HepG2 (cell line): ENCODE results near the gene EIF3J. TPM values are rescaled to one million over a fixed set of nuclear protein-coding genes. Genes with fewer than 3 reads are reported as not detected.
A peak's percentile ranks its signal among the peaks of the same experiment; 100 is the strongest.

Source experiments
- ATAC-seq: fragments of 200-7000 bp; cut with Tn5 transposase; 3 replicates; pipeline ENCODE4 v1.9.1; 2020; ENCODE audit warnings: mild to moderate bottlenecking, moderate library complexity
- BruUV-seq: library from RNA; stranded (reverse); fragments of 400-500 nt; replicated peaks from 2 replicates; lab custom pipeline; 2021; lab: Mats Ljungman, UMichigan
- CTCF ChIA-PET: fragments of 300-600 bp; formaldehyde crosslinking; extraction: SDS; loops from one replicate; lab custom pipeline; 2021; ENCODE audit warnings: low total read pairs, inconsistent platforms, low intra/inter-chr PET ratio; lab: Yijun Ruan, JAX
- POLR2A ChIA-PET: fragments of 350-600 bp; sonication (Branson Sonifier 250); formaldehyde crosslinking; loops from one replicate; lab custom pipeline; 2020; ENCODE audit warnings: antibody characterized with exemption, inconsistent platforms; lab: Yijun Ruan, JAX
- DNase-seq: peaks from one replicate; pipeline ENCODE4 v3.0.0-alpha.2; 2015; ENCODE audit warnings: low spot score
- FAIRE-seq: peaks from 3 replicates; lab custom pipeline; 2011; peaks lifted over from hg19 to GRCh38; lab: Jason Lieb, UNC
- H2AFZ ChIP-seq: one replicate; pipeline ENCODE4 v1.6.1; 2011; ENCODE audit warnings: low read length, inconsistent platforms
- H3K27ac ChIP-seq: fragments of 300-600 bp; 3 replicates; pipeline ENCODE4 v1.8.0; 2011; ENCODE audit warnings: mixed run types, mild to moderate bottlenecking, mixed read lengths, low read length, inconsistent platforms; ENCODE audit not compliant: insufficient read depth; ENCODE audit errors: extremely low read length
- H3K27me3 ChIP-seq, 2 experiments: fragments of 200-600 bp in 1 of 2; 2 replicates in 1 of 2; 3 replicates in 1 of 2; pipeline versions ENCODE4 v1.6.0 to v1.8.0; 2011; ENCODE audit warnings: low read length in 2 of 2, mild to moderate bottlenecking in 2 of 2, moderate library complexity in 2 of 2, inconsistent platforms in 1 of 2; ENCODE audit not compliant: insufficient read depth in 2 of 2, control insufficient read depth in 1 of 2
- H3K36me3 ChIP-seq, 2 experiments: fragments of 200-600 bp in 1 of 2; replicated peaks in 1 of 2; 2 replicates in 1 of 2; 3 replicates in 1 of 2; pipeline versions ENCODE4 v1.5.1 to v1.8.0; 2011; ENCODE audit warnings: low read length in 2 of 2, inconsistent platforms in 1 of 2; ENCODE audit not compliant: insufficient read depth in 2 of 2, control insufficient read depth in 1 of 2
- H3K4me1 ChIP-seq: 2 replicates; pipeline ENCODE4 v1.5.1; 2012; ENCODE audit warnings: low read length, inconsistent platforms; ENCODE audit not compliant: insufficient read depth
- H3K4me2 ChIP-seq: 2 replicates; pipeline ENCODE4 v1.6.0; 2011; ENCODE audit warnings: low read depth, low read length, inconsistent platforms
- H3K4me3 ChIP-seq, 3 experiments: fragments of 200-600 bp in 1 of 3; sonication (generic), shearing (Covaris generic) in 1 of 3; replicated peaks in 1 of 3; 2 replicates each; pipeline ENCODE4 v1.5.1; 2011 to 2016; ENCODE audit warnings: low read length in 3 of 3, inconsistent platforms in 2 of 3, low read depth in 2 of 3, mild to moderate bottlenecking in 2 of 3, control low read depth in 1 of 3, mixed read lengths in 1 of 3; ENCODE audit not compliant: insufficient read depth in 1 of 3
- H3K79me2 ChIP-seq: one replicate; pipeline ENCODE4 v1.6.1; 2011; ENCODE audit warnings: low read length, inconsistent platforms; ENCODE audit not compliant: insufficient read depth
- H3K9ac ChIP-seq: 2 replicates; pipeline ENCODE4 v1.6.0; 2011; ENCODE audit warnings: mild to moderate bottlenecking, low read depth, low read length, inconsistent platforms; ENCODE audit not compliant: insufficient read depth
- H3K9me3 ChIP-seq: 2 replicates; pipeline ENCODE4 v1.5.1; 2012; ENCODE audit warnings: mild to moderate bottlenecking, low read length
- H4K20me1 ChIP-seq: 2 replicates; pipeline ENCODE4 v1.6.0; 2011; ENCODE audit warnings: inconsistent platforms, mild to moderate bottlenecking, low read length, moderate library complexity; ENCODE audit not compliant: insufficient read depth
- BHLHE40 ChIP-seq: IDR thresholded peaks from 2 replicates; pipeline ENCODE4 v1.6.1; 2011; ENCODE audit warnings: low read length, improper control_type of control experiment
- IKZF1 ChIP-seq: fragments of 450-650 bp; IDR thresholded peaks from 2 replicates; pipeline ENCODE4 v1.7.1; 2016
- PHB2 ChIP-seq: fragments of 450-650 bp; IDR thresholded peaks from 2 replicates; pipeline ENCODE4 v1.6.1; 2018; ENCODE audit not compliant: partially characterized antibody
- POLR2A ChIP-seq, 2 experiments: IDR thresholded peaks; 2 replicates each; pipeline ENCODE4 v1.6.1; 2011; ENCODE audit warnings: low read depth in 2 of 2, low read length in 2 of 2, mild to moderate bottlenecking in 1 of 2, moderate library complexity in 1 of 2; ENCODE audit not compliant: insufficient read depth in 1 of 2
- RBFOX2 ChIP-seq: fragments of 200-400 bp; formaldehyde crosslinking; IDR thresholded peaks from 2 replicates; pipeline ENCODE4 v1.6.1; 2017; ENCODE audit warnings: low read depth, mild to moderate bottlenecking, low read length
- SAP130 ChIP-seq: IDR thresholded peaks from 2 replicates; pipeline ENCODE4 v1.6.1; 2016; ENCODE audit warnings: low read depth
- ZBTB46 ChIP-seq: sonication (generic); formaldehyde crosslinking; IDR thresholded peaks from 2 replicates; pipeline ENCODE4 v1.4.0; 2020; ENCODE audit warnings: mild to moderate bottlenecking, missing genetic modification reagents, borderline replicate concordance
- ZNF282 ChIP-seq: fragments of 450-650 bp; IDR thresholded peaks from 2 replicates; pipeline ENCODE4 v1.6.1; 2018; ENCODE audit not compliant: partially characterized antibody
- ZNF3 ChIP-seq: IDR thresholded peaks from 2 replicates; pipeline ENCODE4 v1.7.0; 2017; ENCODE audit warnings: inconsistent platforms
- ZNF616 ChIP-seq: sonication (generic); formaldehyde crosslinking; IDR thresholded peaks from 2 replicates; pipeline ENCODE4 v1.5.0; 2020; ENCODE audit warnings: low read depth, mild to moderate bottlenecking, missing genetic modification reagents
- WGBS: methylation state at CpG from one replicate; pipeline ENCODE4 v1.1.6; 2017; ENCODE audit warnings: low lambda C conversion rate; 5-methylcytosine and 5-hydroxymethylcytosine counted together
- in situ Hi-C: cut with HindIII; loops from 2 replicates; pipeline ENCODE4 v1.10.0; 2017; ENCODE audit warnings: low pct_unique_long_range_greater_than_20kb; ENCODE audit not compliant: extremely low pct_ligation_motif_present
- intact Hi-C: fragments of 100-400 bp; cut with micrococcal nuclease; formaldehyde crosslinking; loops from one replicate; pipeline ENCODE4 v1.10.0; 2022; ENCODE audit not compliant: unreplicated experiment
- polyA plus RNA-seq, 8 experiments: library from polyadenylated mRNA; depleted of rRNA in 3 of 8; stranded (reverse) in 7 of 8; unstranded in 1 of 8; fragments of >200 nt; fragmentation: Illumina TruSeq in 4 of 8; extraction: Trizol in 4 of 8; gene quantifications; 2 replicates each; pipeline versions ENCODE4 v1.2.1 to v1.2.3, GENCODE V29; 2011 to 2016; ENCODE audit warnings: low read depth in 4 of 8, missing spikeins in 1 of 8, mixed read lengths in 1 of 8; ENCODE audit not compliant: insufficient read depth in 1 of 8
- total RNA-seq, 5 experiments: library from RNA; depleted of rRNA; stranded (reverse); fragments of >200 nt; fragmentation: Illumina TruSeq; extraction: Trizol; gene quantifications; 2 replicates each; pipeline ENCODE4 v1.2.3, GENCODE V29; 2016; ENCODE audit warnings: low read depth in 1 of 5
- TF ChIP-seq, protein P1 (sequence below): sonication (generic); formaldehyde crosslinking; IDR thresholded peaks from 2 replicates; pipeline ENCODE4 v1.8.0; 2022; ENCODE audit warnings: missing genetic modification reagents, low read depth, mild to moderate bottlenecking, borderline replicate concordance
- TF ChIP-seq, protein P2 (sequence below): sonication (generic); formaldehyde crosslinking; IDR thresholded peaks from 2 replicates; pipeline ENCODE4 v1.4.0; 2020; ENCODE audit warnings: mild to moderate bottlenecking, low read depth, missing genetic modification reagents
- TF ChIP-seq, protein P3 (sequence below): sonication (generic); formaldehyde crosslinking; IDR thresholded peaks from 2 replicates; pipeline ENCODE4 v1.4.0; 2020; ENCODE audit warnings: missing genetic modification reagents
- TF ChIP-seq, protein P4 (sequence below): sonication (generic); formaldehyde crosslinking; IDR thresholded peaks from 2 replicates; pipeline ENCODE4 v1.5.0; 2020; ENCODE audit warnings: missing genetic modification reagents

Gene EIF3J
- total and polyA plus RNA-seq, 2 of the 13 experiments (the other 11 are each of a cell fraction or from before 2014, with no cell fraction given): 51.7 to 69.2 TPM

DNA sequence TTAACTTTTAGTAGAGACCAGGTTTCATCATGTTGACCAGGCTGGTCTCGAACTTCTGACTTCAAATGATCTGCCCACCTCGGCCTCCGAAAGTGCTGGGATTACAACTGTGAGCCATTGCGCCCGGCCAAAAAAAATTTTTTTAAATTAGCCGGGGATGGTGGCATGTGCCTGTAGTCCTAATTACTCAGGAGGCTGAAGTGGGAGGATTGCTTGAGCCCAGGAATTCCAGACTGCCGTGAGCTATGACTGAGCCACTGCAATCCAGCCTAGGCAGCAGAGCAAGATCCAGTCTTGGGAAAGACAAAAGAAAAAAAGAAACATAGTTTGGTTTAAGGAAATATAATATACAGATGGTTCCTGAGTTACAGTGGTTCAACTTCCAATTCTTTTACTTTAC lies 44.9 kb upstream of the EIF3J start (continued):
- TF ChIP-seq, protein P1, sequence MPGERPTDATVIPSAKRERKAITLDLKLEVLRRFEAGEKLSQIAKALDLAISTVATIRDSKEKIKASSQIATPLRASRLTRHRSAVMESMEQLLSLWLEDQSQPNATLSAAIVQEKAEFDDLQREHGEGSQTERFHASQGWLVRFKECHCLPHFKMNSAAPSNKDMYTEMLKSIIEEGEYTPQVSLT: no peak
- no peak for TF ChIP-seq BHLHE40

- intact Hi-C loops (no loop called here), in situ Hi-C loops (no loop called here)
- no peak for TF ChIP-seq RBFOX2
- no peak for TF ChIP-seq IKZF1
- no peak for TF ChIP-seq ZNF616 (CRISPR knock-in tag)
- TF ChIP-seq, protein P2, sequence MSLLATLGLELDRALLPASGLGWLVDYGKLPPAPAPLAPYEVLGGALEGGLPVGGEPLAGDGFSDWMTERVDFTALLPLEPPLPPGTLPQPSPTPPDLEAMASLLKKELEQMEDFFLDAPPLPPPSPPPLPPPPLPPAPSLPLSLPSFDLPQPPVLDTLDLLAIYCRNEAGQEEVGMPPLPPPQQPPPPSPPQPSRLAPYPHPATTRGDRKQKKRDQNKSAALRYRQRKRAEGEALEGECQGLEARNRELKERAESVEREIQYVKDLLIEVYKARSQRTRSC (CRISPR knock-in tag): no peak
- ChIA-PET POLR2A (no interaction called here), CTCF (no interaction called here)
- Histone ChIP-seq H3K9me3 (no peaks in the 10 kb centered on the region), H3K27ac (no peak overlapping the region), H3K4me1 (no peaks in the 10 kb centered on the region), H3K36me3 (peaks cover 9 to 49% of the 10 kb centered on the region in 2 experiments), H2AFZ (no peak overlapping the region), H3K4me3 (no peak overlapping the region), H3K4me2 (no peak overlapping the region), H3K27me3 (no peaks in the 10 kb centered on the region), H3K9ac (no peak overlapping the region), H3K79me2 (no peaks in the 10 kb centered on the region), H4K20me1 (no peaks in the 10 kb centered on the region)
- ATAC-seq: no peak
- WGBS: 89% methylated on average over 3 of the region's 3 CpGs
- TSS peak; percentile 27 for BruUV-seq
- FAIRE-seq: no peak
- DNase-seq: no peak
Measured at GRCh38 chr15:44492672-44493071, 44.3 kb upstream of the EIF3J start.

DNA sequence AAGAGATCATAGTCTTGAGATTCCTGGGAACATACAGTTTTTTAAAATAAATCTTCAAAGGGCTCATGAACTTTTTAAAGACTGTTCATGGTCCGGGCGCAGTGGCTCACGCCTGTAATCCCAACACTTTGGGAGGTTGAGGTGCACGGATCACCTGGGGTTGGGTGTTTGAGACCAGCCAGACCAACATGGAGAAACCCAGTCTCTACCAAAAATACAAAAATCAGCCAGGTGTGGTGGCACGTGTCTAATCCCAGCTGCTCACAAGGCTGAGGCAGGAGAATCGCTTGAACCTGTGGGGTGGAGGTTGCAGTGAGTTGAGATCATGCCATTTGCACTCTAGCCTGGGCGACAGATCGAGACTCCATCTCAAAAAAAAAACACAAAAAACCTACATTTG lies 41.4 kb upstream of the EIF3J start:
- in situ Hi-C loops (no loop called here), intact Hi-C loops (no loop called here)
- Histone ChIP-seq H3K4me2 (no peak overlapping the region), H3K4me1 (no peaks in the 10 kb centered on the region), H3K27ac (no peak overlapping the region), H4K20me1 (no peaks in the 10 kb centered on the region), H3K9me3 (no peaks in the 10 kb centered on the region), H2AFZ (no peak overlapping the region), H3K4me3 (no peak overlapping the region), H3K36me3 (peaks cover 7 to 49% of the 10 kb centered on the region in 2 experiments), H3K27me3 (no peaks in the 10 kb centered on the region), H3K9ac (no peak overlapping the region), H3K79me2 (no peaks in the 10 kb centered on the region)
- ATAC-seq (no peak), DNase-seq (no peak), FAIRE-seq (no peak)
- BruUV-seq: no TSS peak
- CTCF ChIA-PET: no interaction called here
- 96% methylated on average over 8 of the region's 8 CpGs for WGBS
- POLR2A ChIA-PET: no interaction called here
- no peak for TF ChIP-seq POLR2A (IDR thresholded peaks at IDR 0.05; ENCODE audit: insufficient read depth in 1 of 2, low read depth in 2 of 2, low read length in 2 of 2)
- TF ChIP-seq ZNF3 (CRISPR knock-in tag): no peak
- no peak for TF ChIP-seq SAP130
- TF ChIP-seq, protein P3, sequence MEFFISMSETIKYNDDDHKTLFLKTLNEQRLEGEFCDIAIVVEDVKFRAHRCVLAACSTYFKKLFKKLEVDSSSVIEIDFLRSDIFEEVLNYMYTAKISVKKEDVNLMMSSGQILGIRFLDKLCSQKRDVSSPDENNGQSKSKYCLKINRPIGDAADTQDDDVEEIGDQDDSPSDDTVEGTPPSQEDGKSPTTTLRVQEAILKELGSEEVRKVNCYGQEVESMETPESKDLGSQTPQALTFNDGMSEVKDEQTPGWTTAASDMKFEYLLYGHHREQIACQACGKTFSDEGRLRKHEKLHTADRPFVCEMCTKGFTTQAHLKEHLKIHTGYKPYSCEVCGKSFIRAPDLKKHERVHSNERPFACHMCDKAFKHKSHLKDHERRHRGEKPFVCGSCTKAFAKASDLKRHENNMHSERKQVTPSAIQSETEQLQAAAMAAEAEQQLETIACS (CRISPR knock-in tag): no peak
- TF ChIP-seq, protein P4, sequence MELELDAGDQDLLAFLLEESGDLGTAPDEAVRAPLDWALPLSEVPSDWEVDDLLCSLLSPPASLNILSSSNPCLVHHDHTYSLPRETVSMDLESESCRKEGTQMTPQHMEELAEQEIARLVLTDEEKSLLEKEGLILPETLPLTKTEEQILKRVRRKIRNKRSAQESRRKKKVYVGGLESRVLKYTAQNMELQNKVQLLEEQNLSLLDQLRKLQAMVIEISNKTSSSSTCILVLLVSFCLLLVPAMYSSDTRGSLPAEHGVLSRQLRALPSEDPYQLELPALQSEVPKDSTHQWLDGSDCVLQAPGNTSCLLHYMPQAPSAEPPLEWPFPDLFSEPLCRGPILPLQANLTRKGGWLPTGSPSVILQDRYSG (CRISPR knock-in tag): no peak
- no peak for TF ChIP-seq PHB2
- TF ChIP-seq ZBTB46 (CRISPR knock-in tag): no peak
- TF ChIP-seq ZNF282: no peak
